Testis (tissue), 3 donors: Measurements from ENCODE around the gene AP2A2. TPM values are rescaled to one million over a fixed set of nuclear protein-coding genes. Genes with fewer than 3 reads are reported as not detected.
A peak's percentile ranks its signal among the peaks of the same experiment; 100 is the strongest.

Experiments used
- DNase-seq: peaks from one replicate; pipeline ENCODE4 v3.0.0-alpha.2; 2019
- H3K27ac ChIP-seq, 2 donors: fragments of 200-600 bp; sonication (generic); one replicate each; pipeline ENCODE4 v1.5.1; 2019
- H3K27me3 ChIP-seq: fragments of 200-600 bp; sonication (generic); one replicate; pipeline ENCODE4 v1.5.1; 2019
- H3K36me3 ChIP-seq: fragments of 200-600 bp; sonication (generic); one replicate; pipeline ENCODE4 v1.5.1; 2017; ENCODE audit warnings: low read depth; ENCODE audit errors: missing control alignments
- H3K4me1 ChIP-seq: fragments of 200-600 bp; sonication (generic); one replicate; pipeline ENCODE4 v1.5.1; 2019
- H3K4me3 ChIP-seq, 2 donors: fragments of 200-600 bp; sonication (generic); one replicate each; pipeline ENCODE4 v1.5.1; 2017 to 2019
- H3K9me3 ChIP-seq: fragments of 200-600 bp; sonication (generic); one replicate; pipeline ENCODE4 v1.5.1; 2017
- POLR2A ChIP-seq: fragments of 450-650 bp; IDR thresholded peaks from one replicate; pipeline ENCODE4 v1.6.1; 2017; ENCODE audit warnings: antibody characterized with exemption, mild to moderate bottlenecking, moderate library complexity
- WGBS, 2 donors: methylation state at CpG; one replicate each; pipeline ENCODE4 v1.1.5; 2018; 5-methylcytosine and 5-hydroxymethylcytosine counted together
- intact Hi-C: fragments of 100-400 bp; cut with DNase I; formaldehyde crosslinking; loops from one replicate; pipeline ENCODE4 v1.15.1; 2023; ENCODE audit warnings: low total_unique reads
- polyA plus RNA-seq: library from polyadenylated mRNA; stranded (reverse); fragments of 350-450 nt; fragmentation: Illumina TruSeq; extraction: RNeasy Lipid Tissue Mini Kit (QIAGEN cat#74804); gene quantifications from one replicate; pipeline ENCODE4 v1.2.3, GENCODE V29; 2014; ENCODE audit warnings: low read depth, low replicate concordance; ENCODE audit not compliant: insufficient read depth
- total RNA-seq, 2 donors: library from RNA; depleted of rRNA; stranded (reverse); fragments of >200 nt; gene quantifications; one replicate each; pipeline ENCODE4 v1.2.3, GENCODE V29; 2016
- TF ChIP-seq, protein P1 (sequence below), 3 experiments: fragments of 450-650 bp in 2 of 3; fragments of 200-600 bp in 1 of 3; sonication (generic) in 1 of 3; IDR thresholded peaks; one replicate each; pipeline ENCODE4 v1.5.1; 2016 to 2019; ENCODE audit warnings: antibody characterized with exemption in 3 of 3, mild to moderate bottlenecking in 2 of 3, moderate library complexity in 1 of 3

Gene AP2A2
- total and polyA plus RNA-seq, 3 donors from 2014 or later: 82.0 to 106 (median 95.0) TPM

GRCh38 chr11:976431-977160, 50.9 kb downstream of the AP2A2 start:
- no peaks in the 10 kb centered on the region for H3K27me3 ChIP-seq
- intact Hi-C loops: no loop called here
- H3K36me3 ChIP-seq: no peaks in the 10 kb centered on the region
- H3K4me3 ChIP-seq: no peak overlapping the region
- H3K4me1 ChIP-seq: peaks cover 6% of the 10 kb centered on the region
- H3K27ac ChIP-seq: no peak overlapping the region
- TF ChIP-seq POLR2A: no peak
- TF ChIP-seq, protein P1, sequence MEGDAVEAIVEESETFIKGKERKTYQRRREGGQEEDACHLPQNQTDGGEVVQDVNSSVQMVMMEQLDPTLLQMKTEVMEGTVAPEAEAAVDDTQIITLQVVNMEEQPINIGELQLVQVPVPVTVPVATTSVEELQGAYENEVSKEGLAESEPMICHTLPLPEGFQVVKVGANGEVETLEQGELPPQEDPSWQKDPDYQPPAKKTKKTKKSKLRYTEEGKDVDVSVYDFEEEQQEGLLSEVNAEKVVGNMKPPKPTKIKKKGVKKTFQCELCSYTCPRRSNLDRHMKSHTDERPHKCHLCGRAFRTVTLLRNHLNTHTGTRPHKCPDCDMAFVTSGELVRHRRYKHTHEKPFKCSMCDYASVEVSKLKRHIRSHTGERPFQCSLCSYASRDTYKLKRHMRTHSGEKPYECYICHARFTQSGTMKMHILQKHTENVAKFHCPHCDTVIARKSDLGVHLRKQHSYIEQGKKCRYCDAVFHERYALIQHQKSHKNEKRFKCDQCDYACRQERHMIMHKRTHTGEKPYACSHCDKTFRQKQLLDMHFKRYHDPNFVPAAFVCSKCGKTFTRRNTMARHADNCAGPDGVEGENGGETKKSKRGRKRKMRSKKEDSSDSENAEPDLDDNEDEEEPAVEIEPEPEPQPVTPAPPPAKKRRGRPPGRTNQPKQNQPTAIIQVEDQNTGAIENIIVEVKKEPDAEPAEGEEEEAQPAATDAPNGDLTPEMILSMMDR (IDR thresholded peaks at IDR 0.05): no peak
- DNase-seq: peak; percentile 71
- no peaks in the 10 kb centered on the region for H3K9me3 ChIP-seq
- 79 to 83% methylated on average over 16 to 26 of the region's 26 CpGs for WGBS, 2 donors

DNA sequence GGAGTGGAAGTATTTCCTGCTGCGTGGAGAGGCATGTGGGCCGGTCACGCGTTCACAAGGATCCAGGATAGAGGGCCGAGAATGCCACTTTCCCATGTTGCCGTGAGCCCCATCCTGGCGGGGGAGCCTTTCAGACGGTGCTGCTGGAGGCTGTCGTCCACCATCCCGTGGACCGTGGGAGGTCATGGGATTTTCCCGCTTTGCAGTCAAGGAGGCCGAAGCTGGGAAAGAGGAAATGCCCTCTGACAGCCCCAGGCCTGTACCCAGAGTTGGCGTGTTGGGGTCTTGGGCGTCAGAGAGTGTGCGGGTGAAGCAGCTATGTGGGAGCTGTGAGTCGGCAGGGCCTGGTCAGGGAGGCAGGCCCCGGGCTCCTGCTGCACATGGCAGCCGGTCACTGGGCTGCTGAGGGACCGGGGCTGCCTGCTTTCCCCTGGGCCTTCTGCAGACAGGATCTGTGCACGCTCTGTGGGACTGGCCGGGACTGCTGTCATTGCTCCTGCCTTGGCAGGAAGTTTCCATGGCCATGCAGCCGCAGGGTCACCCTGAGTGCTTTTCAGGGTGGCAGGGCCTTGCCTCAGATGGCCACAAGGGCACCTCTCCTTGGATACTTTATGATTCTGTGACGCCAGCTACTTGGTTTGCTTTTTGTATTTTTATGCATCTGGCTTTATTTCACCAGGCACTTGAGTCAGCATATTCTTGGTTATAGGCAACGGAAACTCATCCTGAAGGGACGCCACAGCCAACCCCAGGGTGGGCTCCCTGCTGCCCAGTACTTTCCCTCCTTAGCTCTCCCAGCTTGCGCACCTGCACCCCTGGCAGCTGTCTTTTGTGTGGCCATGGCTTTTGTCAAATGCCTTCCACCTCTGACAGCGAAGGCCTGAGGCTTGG, 52.4 kb downstream of the AP2A2 start:
- Histone ChIP-seq H3K4me3 (no peak overlapping the region), H3K9me3 (no peaks in the 10 kb centered on the region), H3K36me3 (no peaks in the 10 kb centered on the region), H3K27me3 (no peaks in the 10 kb centered on the region), H3K4me1 (peaks cover 6% of the 10 kb centered on the region), H3K27ac (no peak overlapping the region)
- no peak for DNase-seq
- TF ChIP-seq, protein P1 (IDR thresholded peaks at IDR 0.05): no peak
- no peak for TF ChIP-seq POLR2A
- 84 to 92% methylated on average over 23 to 28 of the region's 28 CpGs for WGBS, 2 donors
- intact Hi-C loops: no loop called here

DNA sequence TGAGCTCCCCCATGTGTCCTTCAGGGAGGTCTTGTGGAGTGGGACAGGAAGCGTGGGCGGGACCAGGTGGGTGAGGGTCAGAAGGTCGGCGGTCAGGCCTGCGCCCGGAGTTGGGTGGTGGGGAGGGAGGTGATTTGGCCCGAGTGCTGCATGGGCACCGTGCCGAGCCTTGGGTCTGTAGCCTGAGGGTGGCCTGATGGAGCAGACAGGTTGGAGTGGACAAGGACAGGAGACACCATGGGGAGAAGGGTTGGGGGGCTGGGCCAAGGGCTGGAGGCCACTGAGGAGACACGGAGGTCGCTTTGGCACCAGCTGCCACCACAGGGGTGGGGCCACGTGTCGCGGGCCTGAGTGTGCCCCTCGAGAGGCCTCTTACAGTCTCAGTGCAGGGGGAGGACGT, 53.1 kb downstream of the AP2A2 start:
- no peak overlapping the region for H3K4me3 ChIP-seq
- H3K4me1 ChIP-seq: peaks cover 6% of the 10 kb centered on the region
- TF ChIP-seq, protein P1 (IDR thresholded peaks at IDR 0.05): no peak
- no peak for TF ChIP-seq POLR2A
- no peaks in the 10 kb centered on the region for H3K27me3 ChIP-seq
- H3K27ac ChIP-seq: no peak overlapping the region
- WGBS, 2 donors: 76 to 85% methylated on average over 15 to 16 of the region's 16 CpGs
- intact Hi-C loops: no loop called here
- H3K36me3 ChIP-seq: no peaks in the 10 kb centered on the region
- DNase-seq: no peak
- no peaks in the 10 kb centered on the region for H3K9me3 ChIP-seq

- intact Hi-C loops: no loop called here
- Histone ChIP-seq H3K27me3 (no peaks in the 10 kb centered on the region), H3K36me3 (no peaks in the 10 kb centered on the region), H3K9me3 (no peaks in the 10 kb centered on the region), H3K27ac (no peak overlapping the region), H3K4me3 (no peak overlapping the region), H3K4me1 (peaks cover 6% of the 10 kb centered on the region)
- peak; percentile 32 for DNase-seq
- 77 to 82% methylated on average over 18 to 26 of the region's 26 CpGs for WGBS, 2 donors
- no peak for TF ChIP-seq POLR2A
- TF ChIP-seq, protein P1 (IDR thresholded peaks at IDR 0.05): no peak
Observed at GRCh38 chr11:980438-981357, 55.0 kb downstream of the AP2A2 start.
